ENCODE measurements around the gene CLHC1. TPM values are rescaled to one million over a fixed set of nuclear protein-coding genes. Genes with fewer than 3 reads are reported as not detected.

Gene CLHC1
- total RNA-seq, 2 experiments from 2014 or later: 12.4 to 32.1 TPM

GRCh38 chr2:55147531-55147930 lies 84.6 kb downstream of the CLHC1 start:
- intact Hi-C loops (cut with micrococcal nuclease; ENCODE audit: unreplicated experiment): no loop called here
- DNase-seq (ENCODE audit: low spot score): no peak
- Histone ChIP-seq H3K4me1 (ENCODE audit: insufficient read depth, low read length, poor library complexity, severe bottlenecking) (peaks cover 5% of the 10 kb centered on the region), H3K4me2 (ENCODE audit: low read length) (no peak overlapping the region), H3K27ac (ENCODE audit: low read depth, low read length, poor library complexity, severe bottlenecking) (no peak overlapping the region), H2AFZ (ENCODE audit: low read length) (no peak overlapping the region), H3K9me3 (ENCODE audit: low read length) (no peaks in the 10 kb centered on the region), H4K20me1 (ENCODE audit: insufficient read depth, low read length) (no peaks in the 10 kb centered on the region), H3K4me3 (ENCODE audit: low read depth, low read length, poor library complexity, severe bottlenecking) (no peak overlapping the region), H3K9me2 (ENCODE audit: insufficient read depth, low read length) (no peaks in the 10 kb centered on the region; the same call in 1 of the 2 replicates), H3K79me2 (ENCODE audit: insufficient read depth, low read depth, low read length) (no peaks in the 10 kb centered on the region), H3K36me3 (ENCODE audit: insufficient read depth, low read length) (no peaks in the 10 kb centered on the region)
- ChIA-PET POLR2A (no interaction called here), CTCF (ENCODE audit: unreplicated experiment) (no interaction called here)
- BruUV-seq (replicated peaks): no TSS peak
- TF ChIP-seq EZH2phosphoT487 (IDR thresholded peaks at IDR 0.05; ENCODE audit: borderline replicate concordance, low read depth, low read length): no peak
- no peak for TF ChIP-seq CTCF (conservative IDR thresholded peaks at IDR 0.05; ENCODE audit: low read length)

DNA sequence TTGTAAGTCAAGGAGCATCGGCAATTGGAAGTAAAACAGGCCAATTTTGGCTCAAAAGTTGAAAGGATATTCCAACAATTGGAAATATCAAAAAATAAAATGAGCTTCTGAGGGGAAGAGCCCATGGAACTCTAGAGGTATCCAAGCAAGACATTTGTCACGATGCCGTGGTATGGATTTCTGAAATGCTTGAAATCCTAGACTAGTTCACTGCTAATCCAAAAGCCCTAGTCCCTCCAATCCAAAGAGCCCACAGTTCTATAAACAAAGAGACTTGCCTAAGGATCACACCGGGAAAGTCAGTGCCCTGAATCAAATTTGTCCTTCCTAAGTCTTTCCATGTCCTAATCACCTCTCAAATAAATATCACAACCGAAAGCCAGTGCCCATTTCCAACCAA lies 85.1 kb downstream of the CLHC1 start:
- Histone ChIP-seq H3K27ac (ENCODE audit: low read depth, low read length, poor library complexity, severe bottlenecking) (no peak overlapping the region), H2AFZ (ENCODE audit: low read length) (no peak overlapping the region), H3K4me2 (ENCODE audit: low read length) (no peak overlapping the region), H3K36me3 (ENCODE audit: insufficient read depth, low read length) (no peaks in the 10 kb centered on the region), H3K79me2 (ENCODE audit: insufficient read depth, low read depth, low read length) (no peaks in the 10 kb centered on the region), H3K4me1 (ENCODE audit: insufficient read depth, low read length, poor library complexity, severe bottlenecking) (peaks cover 5% of the 10 kb centered on the region), H3K9me3 (ENCODE audit: low read length) (no peaks in the 10 kb centered on the region), H3K9me2 (ENCODE audit: insufficient read depth, low read length) (no peaks in the 10 kb centered on the region; the same call in 1 of the 2 replicates), H4K20me1 (ENCODE audit: insufficient read depth, low read length) (no peaks in the 10 kb centered on the region), H3K4me3 (ENCODE audit: low read depth, low read length, poor library complexity, severe bottlenecking) (no peak overlapping the region)
- DNase-seq (ENCODE audit: low spot score): no peak
- BruUV-seq (replicated peaks): no TSS peak
- intact Hi-C loops (cut with micrococcal nuclease; ENCODE audit: unreplicated experiment): no loop called here
- CTCF ChIA-PET (ENCODE audit: unreplicated experiment): no interaction called here
- POLR2A ChIA-PET: no interaction called here
- TF ChIP-seq CTCF (conservative IDR thresholded peaks at IDR 0.05; ENCODE audit: low read length): no peak

- intact Hi-C loops (cut with micrococcal nuclease; ENCODE audit: unreplicated experiment): no loop called here
- Histone ChIP-seq H4K20me1 (ENCODE audit: insufficient read depth, low read length) (no peaks in the 10 kb centered on the region), H2AFZ (ENCODE audit: low read length) (no peak overlapping the region), H3K9me2 (ENCODE audit: insufficient read depth, low read length) (no peaks in the 10 kb centered on the region; the same call in 1 of the 2 replicates), H3K4me2 (ENCODE audit: low read length) (no peak overlapping the region), H3K9me3 (ENCODE audit: low read length) (no peaks in the 10 kb centered on the region), H3K27ac (ENCODE audit: low read depth, low read length, poor library complexity, severe bottlenecking) (no peak overlapping the region), H3K4me1 (ENCODE audit: insufficient read depth, low read length, poor library complexity, severe bottlenecking) (peaks cover 5% of the 10 kb centered on the region), H3K79me2 (ENCODE audit: insufficient read depth, low read depth, low read length) (no peaks in the 10 kb centered on the region), H3K4me3 (ENCODE audit: low read depth, low read length, poor library complexity, severe bottlenecking) (no peak overlapping the region), H3K36me3 (ENCODE audit: insufficient read depth, low read length) (no peaks in the 10 kb centered on the region)
- TF ChIP-seq CTCF (conservative IDR thresholded peaks at IDR 0.05; ENCODE audit: low read length): no peak
- TF ChIP-seq EZH2phosphoT487 (IDR thresholded peaks at IDR 0.05; ENCODE audit: borderline replicate concordance, low read depth, low read length): no peak
- BruUV-seq (replicated peaks): no TSS peak
- no peak for DNase-seq (ENCODE audit: low spot score)
- POLR2A ChIA-PET: no interaction called here
- CTCF ChIA-PET (ENCODE audit: unreplicated experiment): no interaction called here
These were observed 85.8 kb downstream of the CLHC1 start for GRCh38 chr2:55146263-55146662.

Measured in OCI-LY7 (cell line).